CD4-positive, alpha-beta T cell treated with Interleukin-17A for 1 hour (primary cell): ENCODE measurements around the gene ALPK1.
"Not testable (repeated sequence)": the region's sequence is repeated elsewhere in the genome, so short reads cannot be mapped to it uniquely, and the experiment has no call there.

Experiments
- DNase-seq: peaks from one replicate; pipeline ENCODE4 v3.0.0-alpha.2; 2020

Gene ALPK1

DNA sequence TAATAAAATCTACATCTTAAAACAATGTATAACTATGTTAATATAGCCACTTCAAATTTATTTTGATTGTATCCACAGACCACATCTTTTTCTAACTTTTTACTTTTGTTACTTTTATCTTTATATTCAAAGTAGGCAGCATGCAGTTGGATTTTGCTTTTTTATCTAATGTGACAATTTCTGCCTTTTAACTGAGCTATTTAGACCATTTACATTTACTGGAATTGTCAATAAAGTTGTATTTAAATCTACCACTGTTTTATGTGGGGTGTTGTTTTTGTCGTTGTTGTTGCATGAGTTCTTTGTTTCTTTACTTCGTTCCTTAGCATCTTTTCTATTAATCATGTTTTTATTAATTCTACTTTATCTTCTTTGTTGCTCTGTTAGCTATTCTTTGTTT, 176.8 kb downstream of the ALPK1 start:
- DNase-seq: no peak

DNA sequence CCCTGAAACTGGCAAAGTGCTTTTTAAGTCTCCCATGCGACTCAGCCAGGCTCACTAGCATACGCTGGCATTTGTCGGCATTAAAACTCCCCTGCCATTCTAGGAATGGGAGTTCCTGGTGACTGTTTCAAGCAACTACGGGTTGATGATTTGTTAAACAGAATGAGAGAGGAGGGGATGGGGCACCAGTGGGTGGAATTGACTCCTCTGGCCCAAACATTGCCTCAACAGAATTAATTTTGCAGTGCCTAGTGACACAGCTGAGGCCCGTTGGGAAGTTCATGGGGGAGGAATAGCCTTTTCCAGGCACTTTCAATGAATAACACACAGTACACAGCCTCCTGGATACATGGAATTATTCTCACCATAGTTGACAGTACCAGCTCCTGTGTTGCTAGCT, 188.8 kb downstream of the ALPK1 start:
- no peak for DNase-seq

DNA sequence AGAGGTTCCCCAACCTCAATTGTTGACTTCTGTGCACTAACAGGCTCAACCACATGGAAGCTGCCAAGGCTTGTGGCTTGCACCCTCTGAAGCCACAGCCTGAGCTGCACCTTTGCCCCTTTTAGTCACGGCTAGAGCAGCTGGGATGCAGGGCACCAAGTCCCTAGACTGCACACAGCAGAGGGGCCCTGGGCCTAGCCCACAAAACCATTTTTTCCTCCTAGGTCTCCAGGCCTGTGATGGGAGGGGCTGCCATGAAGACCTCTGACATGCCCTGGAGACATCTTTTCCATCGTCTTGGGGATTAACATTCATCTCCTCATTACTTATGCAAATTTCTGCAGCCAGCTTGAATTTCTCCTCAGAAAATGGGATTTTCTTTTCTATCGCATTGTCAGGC, 193.6 kb downstream of the ALPK1 start:
- DNase-seq: not testable (repeated sequence)
